ENCODE measurements around the gene PRSS57. TPM values are rescaled to one million over a fixed set of nuclear protein-coding genes. Genes with fewer than 3 reads are reported as not detected.

PRSS57 gene
- total and polyA plus RNA-seq, 2 of the 8 experiments (the other 6 are each of a cell fraction or from before 2014, with no cell fraction given) = not detected

DNA sequence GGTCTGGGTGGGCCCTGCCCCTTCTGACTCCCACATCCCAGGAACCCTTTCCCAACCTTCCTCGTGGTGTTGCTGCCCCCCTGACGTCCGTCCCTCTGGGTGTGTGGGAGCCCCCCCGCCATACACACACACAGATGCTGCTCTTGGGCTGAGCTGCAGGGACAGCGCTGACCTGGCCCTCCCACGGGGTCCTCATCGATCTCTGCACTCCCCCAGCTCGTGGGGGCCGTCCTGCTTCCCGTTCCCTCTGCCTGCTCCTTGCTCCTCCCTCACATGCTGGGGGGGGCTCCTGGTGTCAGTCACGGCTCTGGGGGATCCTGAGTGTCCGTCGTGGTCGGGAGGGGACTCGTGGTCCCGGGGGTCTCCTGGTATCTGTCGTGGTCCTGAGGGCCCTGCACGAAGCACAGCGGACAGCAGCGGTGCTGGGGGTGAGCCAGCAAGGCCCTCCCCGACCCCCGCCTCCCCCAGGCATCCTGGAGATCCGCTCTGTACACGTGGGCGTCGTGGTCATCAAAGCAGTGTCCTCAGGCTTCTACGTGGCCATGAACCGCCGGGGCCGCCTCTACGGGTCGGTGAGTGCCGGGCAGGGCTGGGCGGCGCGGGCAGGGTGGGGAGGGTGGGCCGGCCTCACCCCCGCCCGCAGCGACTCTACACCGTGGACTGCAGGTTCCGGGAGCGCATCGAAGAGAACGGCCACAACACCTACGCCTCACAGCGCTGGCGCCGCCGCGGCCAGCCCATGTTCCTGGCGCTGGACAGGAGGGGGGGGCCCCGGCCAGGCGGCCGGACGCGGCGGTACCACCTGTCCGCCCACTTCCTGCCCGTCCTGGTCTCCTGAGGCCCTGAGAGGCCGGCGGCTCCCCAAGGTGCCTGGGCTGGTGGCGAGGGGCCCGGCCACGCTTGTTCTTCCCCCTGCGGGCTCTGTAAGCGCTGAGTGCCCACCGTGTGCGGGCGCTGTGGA is 52.2 kb downstream of the PRSS57 start:
- H3K36me3 ChIP-seq (ENCODE audit: control insufficient read depth in 2 of 4, insufficient read depth in 4 of 4, low read length in 3 of 4) = peaks cover 0 to 29% (median 11%) of the 10 kb centered on the region in 4 experiments; a peak in 5 of 8 replicates
- H3K56ac ChIP-seq (replicated peaks; ENCODE audit: insufficient read length, low read depth, low read length) = no peak overlapping the region
- no peak overlapping the region for H2BK120ac ChIP-seq (replicated peaks; ENCODE audit: low read depth, low read length)
- no peak overlapping the region for H2BK12ac ChIP-seq (ENCODE audit: low read depth, low read length)
- peaks cover 0 to 4% (median under 1%) of the 10 kb centered on the region in 4 experiments; a peak in 2 of 7 replicates for H3K4me1 ChIP-seq (replicated peaks in 1 of 4; ENCODE audit: control insufficient read depth in 3 of 4, insufficient read depth in 4 of 4, low read length in 3 of 4)
- no peak overlapping the region for H3K9ac ChIP-seq (replicated peaks in 1 of 4; ENCODE audit: extremely low read depth in 1 of 4, low read depth in 3 of 4, low read length in 3 of 4)
- H2BK5ac ChIP-seq (ENCODE audit: low read depth, low read length) = no peak overlapping the region
- no peak for FAIRE-seq
- no peak overlapping the region for H4K5ac ChIP-seq (ENCODE audit: insufficient read length, low read depth, low read length)
- no peak overlapping the region for H3K14ac ChIP-seq (ENCODE audit: insufficient read length)
- no peak overlapping the region for H3K4ac ChIP-seq (replicated peaks; ENCODE audit: insufficient read length, low read depth, low read length)
- H3K27me3 ChIP-seq (replicated peaks in 1 of 4; ENCODE audit: control insufficient read depth in 3 of 4, extremely low read depth in 1 of 4, insufficient read depth in 3 of 4, low read length in 3 of 4) = peaks cover 0 to 12% (median 9%) of the 10 kb centered on the region in 4 experiments; a peak in 5 of 7 replicates
- no peak overlapping the region for H3K18ac ChIP-seq (ENCODE audit: extremely low read depth, low read length)
- H3K27ac ChIP-seq (ENCODE audit: low read depth, low read length) = no peak overlapping the region
- peak overlapping the region; percentile 85; the same call in 1 of the 2 replicates for H4K8ac ChIP-seq (ENCODE audit: extremely low read depth, insufficient read depth, low read length)
- WGBS, 2 experiments (ENCODE audit: extremely low coverage in 1 of 2, insufficient coverage in 1 of 2, insufficient read length in 1 of 2, insufficient replicate concordance in 2 of 2, low coverage in 1 of 2, low lambda C conversion rate in 2 of 2, missing lambda C conversion rate in 1 of 2) = 94% methylated on average over 34 of the region's 70 CpGs; no CpG with 5 or more reads in 1 of the 2 experiments
- peaks cover 5 to 10% of the 10 kb centered on the region in 2 experiments for H4K20me1 ChIP-seq (replicated peaks in 1 of 2; ENCODE audit: control insufficient read depth in 1 of 2, insufficient read depth in 2 of 2, low read length in 2 of 2)
- no peak overlapping the region for H4K91ac ChIP-seq (replicated peaks; ENCODE audit: insufficient read length, low read length)
- H2BK15ac ChIP-seq (ENCODE audit: low read length) = no peak overlapping the region
- DNase-seq (ENCODE audit: low read depth in 1 of 2, low spot score in 2 of 2) = no peak
- H3K9me3 ChIP-seq (ENCODE audit: insufficient read depth in 2 of 2, low read depth in 1 of 2, low read length in 1 of 2) = no peaks in the 10 kb centered on the region
- peaks cover 5% of the 10 kb centered on the region; the same call in 1 of the 2 replicates for H3K23me2 ChIP-seq (ENCODE audit: low read depth, low read length)
- no peaks in the 10 kb centered on the region for H3K79me2 ChIP-seq (ENCODE audit: control insufficient read depth in 1 of 2, insufficient read depth in 2 of 2, low read length in 2 of 2)
- H3K4me2 ChIP-seq (ENCODE audit: insufficient read depth in 1 of 2, low read depth in 2 of 2, low read length in 2 of 2) = no peak overlapping the region
- no peak overlapping the region for H2AK5ac ChIP-seq (ENCODE audit: low read depth, low read length)
- ChIA-PET POLR2A (ENCODE audit: partially characterized antibody) (interaction anchor here (0.7 to 1.4 kb wide), 6 partner anchors 9 to 27 kb away, joined by 3 to 4 read pairs (median 3); partner anchors contain the start of gene POLRMT), CTCF (ENCODE audit: partially characterized antibody) (interaction anchor here (1.5 kb wide), 1 partner anchor 14 kb away, joined by 6 read pairs; no protein-coding TSS in a partner anchor)
- no peaks in the 10 kb centered on the region; the same call in 1 of the 2 replicates for H3K79me1 ChIP-seq (ENCODE audit: low read depth, low read length)
- H3K23ac ChIP-seq (ENCODE audit: insufficient read length) = no peak overlapping the region
- no peak overlapping the region for H3K4me3 ChIP-seq (ENCODE audit: extremely low read depth in 1 of 4, insufficient read depth in 2 of 4, low read depth in 3 of 4, low read length in 4 of 4)
- H2AFZ ChIP-seq (ENCODE audit: low read length) = no peak overlapping the region
- no peak overlapping the region for H2BK20ac ChIP-seq (ENCODE audit: low read length)
- no peak for TF ChIP-seq KDM1A (IDR thresholded peaks at IDR 0.05; ENCODE audit: borderline replicate concordance, low read length)
- no peak for TF ChIP-seq SP2 (IDR thresholded peaks at IDR 0.05; ENCODE audit: low read length)

Measured in H1 (cell line).